Panc1 (cell line): ENCODE data around the gene SCG5.

Source experiments
- POLR2AphosphoS5 ChIP-seq: IDR thresholded peaks from 2 replicates; pipeline ENCODE4 v1.6.1; 2012; ENCODE audit warnings: mild to moderate bottlenecking, low read depth, low read length, moderate library complexity
- SIN3A ChIP-seq: IDR thresholded peaks from 2 replicates; pipeline ENCODE4 v1.6.1; 2012; ENCODE audit warnings: low read depth, mild to moderate bottlenecking, low read length, moderate library complexity, borderline replicate concordance; ENCODE audit not compliant: insufficient read depth
- TCF7L2 ChIP-seq: IDR thresholded peaks from 2 replicates; pipeline ENCODE4 v1.6.1; 2011; ENCODE audit warnings: mild to moderate bottlenecking, low read depth, low read length, inconsistent platforms
- TF ChIP-seq, protein P1 (sequence below): fragments of 450-650 bp; IDR thresholded peaks from 2 replicates; pipeline ENCODE4 v1.5.1; 2017; ENCODE audit warnings: mild to moderate bottlenecking
- TF ChIP-seq, protein P2 (sequence below), 2 experiments: IDR thresholded peaks; 2 replicates each; pipeline ENCODE4 v1.6.1; 2011 to 2012; ENCODE audit warnings: low read depth in 2 of 2, control low read depth in 1 of 2, low read length in 1 of 2, mild to moderate bottlenecking in 1 of 2, moderate library complexity in 1 of 2; ENCODE audit not compliant: insufficient read depth in 1 of 2

DNA sequence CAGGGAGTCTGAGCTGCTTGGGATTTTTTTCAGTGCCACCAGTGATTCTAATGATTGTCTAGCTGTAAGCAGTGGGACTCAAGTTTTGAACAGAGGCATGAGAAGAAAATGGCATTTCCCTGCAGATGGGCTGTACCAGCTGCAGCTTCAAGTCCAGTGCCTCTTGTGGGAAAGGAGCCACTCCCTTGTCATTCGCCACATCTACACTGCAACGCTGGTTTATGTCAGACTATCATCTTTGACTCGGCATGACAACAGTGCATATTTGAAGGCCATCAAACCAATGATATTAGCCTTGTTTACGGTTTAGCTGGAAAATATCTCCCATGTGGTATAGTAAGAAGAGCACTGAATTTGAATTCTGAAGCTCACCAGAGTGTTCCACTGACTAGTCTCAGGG, 22.2 kb downstream of the SCG5 start:
- TF ChIP-seq, protein P1, sequence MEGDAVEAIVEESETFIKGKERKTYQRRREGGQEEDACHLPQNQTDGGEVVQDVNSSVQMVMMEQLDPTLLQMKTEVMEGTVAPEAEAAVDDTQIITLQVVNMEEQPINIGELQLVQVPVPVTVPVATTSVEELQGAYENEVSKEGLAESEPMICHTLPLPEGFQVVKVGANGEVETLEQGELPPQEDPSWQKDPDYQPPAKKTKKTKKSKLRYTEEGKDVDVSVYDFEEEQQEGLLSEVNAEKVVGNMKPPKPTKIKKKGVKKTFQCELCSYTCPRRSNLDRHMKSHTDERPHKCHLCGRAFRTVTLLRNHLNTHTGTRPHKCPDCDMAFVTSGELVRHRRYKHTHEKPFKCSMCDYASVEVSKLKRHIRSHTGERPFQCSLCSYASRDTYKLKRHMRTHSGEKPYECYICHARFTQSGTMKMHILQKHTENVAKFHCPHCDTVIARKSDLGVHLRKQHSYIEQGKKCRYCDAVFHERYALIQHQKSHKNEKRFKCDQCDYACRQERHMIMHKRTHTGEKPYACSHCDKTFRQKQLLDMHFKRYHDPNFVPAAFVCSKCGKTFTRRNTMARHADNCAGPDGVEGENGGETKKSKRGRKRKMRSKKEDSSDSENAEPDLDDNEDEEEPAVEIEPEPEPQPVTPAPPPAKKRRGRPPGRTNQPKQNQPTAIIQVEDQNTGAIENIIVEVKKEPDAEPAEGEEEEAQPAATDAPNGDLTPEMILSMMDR: no peak
- TF ChIP-seq TCF7L2 (no peak), POLR2AphosphoS5 (no peak), SIN3A (no peak)
- TF ChIP-seq, protein P2, sequence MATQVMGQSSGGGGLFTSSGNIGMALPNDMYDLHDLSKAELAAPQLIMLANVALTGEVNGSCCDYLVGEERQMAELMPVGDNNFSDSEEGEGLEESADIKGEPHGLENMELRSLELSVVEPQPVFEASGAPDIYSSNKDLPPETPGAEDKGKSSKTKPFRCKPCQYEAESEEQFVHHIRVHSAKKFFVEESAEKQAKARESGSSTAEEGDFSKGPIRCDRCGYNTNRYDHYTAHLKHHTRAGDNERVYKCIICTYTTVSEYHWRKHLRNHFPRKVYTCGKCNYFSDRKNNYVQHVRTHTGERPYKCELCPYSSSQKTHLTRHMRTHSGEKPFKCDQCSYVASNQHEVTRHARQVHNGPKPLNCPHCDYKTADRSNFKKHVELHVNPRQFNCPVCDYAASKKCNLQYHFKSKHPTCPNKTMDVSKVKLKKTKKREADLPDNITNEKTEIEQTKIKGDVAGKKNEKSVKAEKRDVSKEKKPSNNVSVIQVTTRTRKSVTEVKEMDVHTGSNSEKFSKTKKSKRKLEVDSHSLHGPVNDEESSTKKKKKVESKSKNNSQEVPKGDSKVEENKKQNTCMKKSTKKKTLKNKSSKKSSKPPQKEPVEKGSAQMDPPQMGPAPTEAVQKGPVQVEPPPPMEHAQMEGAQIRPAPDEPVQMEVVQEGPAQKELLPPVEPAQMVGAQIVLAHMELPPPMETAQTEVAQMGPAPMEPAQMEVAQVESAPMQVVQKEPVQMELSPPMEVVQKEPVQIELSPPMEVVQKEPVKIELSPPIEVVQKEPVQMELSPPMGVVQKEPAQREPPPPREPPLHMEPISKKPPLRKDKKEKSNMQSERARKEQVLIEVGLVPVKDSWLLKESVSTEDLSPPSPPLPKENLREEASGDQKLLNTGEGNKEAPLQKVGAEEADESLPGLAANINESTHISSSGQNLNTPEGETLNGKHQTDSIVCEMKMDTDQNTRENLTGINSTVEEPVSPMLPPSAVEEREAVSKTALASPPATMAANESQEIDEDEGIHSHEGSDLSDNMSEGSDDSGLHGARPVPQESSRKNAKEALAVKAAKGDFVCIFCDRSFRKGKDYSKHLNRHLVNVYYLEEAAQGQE (IDR thresholded peaks at IDR 0.05; ENCODE audit: insufficient read depth in 1 of 2, low read depth in 2 of 2, low read length in 1 of 2): no peak
